Testis (tissue), 3 donors: ENCODE results near the gene MPHOSPH9. TPM values are rescaled to one million over a fixed set of nuclear protein-coding genes. Genes with fewer than 3 reads are reported as not detected.
"Not testable (repeated sequence)": the region's sequence is repeated elsewhere in the genome, so short reads cannot be mapped to it uniquely, and the experiment has no call there.

ENCODE experiments used
- DNase-seq: peaks from one replicate; pipeline ENCODE4 v3.0.0-alpha.2; 2019
- H3K27ac ChIP-seq, 2 donors: fragments of 200-600 bp; sonication (generic); one replicate each; pipeline ENCODE4 v1.5.1; 2019
- H3K27me3 ChIP-seq: fragments of 200-600 bp; sonication (generic); one replicate; pipeline ENCODE4 v1.5.1; 2019
- H3K36me3 ChIP-seq: fragments of 200-600 bp; sonication (generic); one replicate; pipeline ENCODE4 v1.5.1; 2017; ENCODE audit warnings: low read depth; ENCODE audit errors: missing control alignments
- H3K4me1 ChIP-seq: fragments of 200-600 bp; sonication (generic); one replicate; pipeline ENCODE4 v1.5.1; 2019
- H3K4me3 ChIP-seq, 2 donors: fragments of 200-600 bp; sonication (generic); one replicate each; pipeline ENCODE4 v1.5.1; 2017 to 2019
- H3K9me3 ChIP-seq: fragments of 200-600 bp; sonication (generic); one replicate; pipeline ENCODE4 v1.5.1; 2017
- POLR2A ChIP-seq: fragments of 450-650 bp; IDR thresholded peaks from one replicate; pipeline ENCODE4 v1.6.1; 2017; ENCODE audit warnings: antibody characterized with exemption, mild to moderate bottlenecking, moderate library complexity
- WGBS, 2 donors: methylation state at CpG; one replicate each; pipeline ENCODE4 v1.1.5; 2018; 5-methylcytosine and 5-hydroxymethylcytosine counted together
- intact Hi-C: fragments of 100-400 bp; cut with DNase I; formaldehyde crosslinking; loops from one replicate; pipeline ENCODE4 v1.15.1; 2023; ENCODE audit warnings: low total_unique reads
- polyA plus RNA-seq: library from polyadenylated mRNA; stranded (reverse); fragments of 350-450 nt; fragmentation: Illumina TruSeq; extraction: RNeasy Lipid Tissue Mini Kit (QIAGEN cat#74804); gene quantifications from one replicate; pipeline ENCODE4 v1.2.3, GENCODE V29; 2014; ENCODE audit warnings: low read depth, low replicate concordance; ENCODE audit not compliant: insufficient read depth
- total RNA-seq, 2 donors: library from RNA; depleted of rRNA; stranded (reverse); fragments of >200 nt; gene quantifications; one replicate each; pipeline ENCODE4 v1.2.3, GENCODE V29; 2016
- TF ChIP-seq, protein P1 (sequence below), 3 experiments: fragments of 450-650 bp in 2 of 3; fragments of 200-600 bp in 1 of 3; sonication (generic) in 1 of 3; IDR thresholded peaks; one replicate each; pipeline ENCODE4 v1.5.1; 2016 to 2019; ENCODE audit warnings: antibody characterized with exemption in 3 of 3, mild to moderate bottlenecking in 2 of 3, moderate library complexity in 1 of 3

Gene MPHOSPH9
- total and polyA plus RNA-seq, 3 donors from 2014 or later, result 28.8 to 81.1 (median 60.3) TPM

DNA sequence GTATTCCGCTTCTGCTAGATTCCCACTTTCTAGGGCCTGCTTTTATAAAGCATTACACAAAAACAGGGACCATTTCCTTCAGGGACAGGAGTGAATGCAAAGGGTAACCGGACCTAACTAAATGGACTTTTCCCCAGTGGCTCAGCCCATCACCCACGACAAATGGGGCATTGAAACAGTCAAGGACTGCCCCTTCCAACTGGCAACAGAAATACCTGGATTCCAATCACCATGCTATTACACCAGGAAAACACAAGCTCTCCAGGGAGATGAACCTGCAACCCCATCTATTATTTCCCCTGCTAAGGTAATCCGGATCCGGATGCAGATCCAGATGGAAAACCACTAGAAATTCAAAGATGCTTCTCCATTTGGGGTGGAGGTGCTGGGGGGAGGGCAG, 1.0 kb downstream of the MPHOSPH9 start:
- no peaks in the 10 kb centered on the region for H3K9me3 ChIP-seq
- DNase-seq, result no peak
- peaks cover 24% of the 10 kb centered on the region for H3K4me1 ChIP-seq
- WGBS, 2 donors, result 18 to 22% methylated on average over 5 of the region's 5 CpGs
- intact Hi-C loops, result loop anchor here (5.0 to 10.0 kb wide), 2 partner anchors 187 to 250 kb away; partner anchors contain the start of gene ARL6IP4
- H3K27ac ChIP-seq, result peak overlapping the region in 1 of 2 donors; percentile 93
- H3K4me3 ChIP-seq, result peak overlapping the region; percentile 75 to 79
- TF ChIP-seq, protein P1, sequence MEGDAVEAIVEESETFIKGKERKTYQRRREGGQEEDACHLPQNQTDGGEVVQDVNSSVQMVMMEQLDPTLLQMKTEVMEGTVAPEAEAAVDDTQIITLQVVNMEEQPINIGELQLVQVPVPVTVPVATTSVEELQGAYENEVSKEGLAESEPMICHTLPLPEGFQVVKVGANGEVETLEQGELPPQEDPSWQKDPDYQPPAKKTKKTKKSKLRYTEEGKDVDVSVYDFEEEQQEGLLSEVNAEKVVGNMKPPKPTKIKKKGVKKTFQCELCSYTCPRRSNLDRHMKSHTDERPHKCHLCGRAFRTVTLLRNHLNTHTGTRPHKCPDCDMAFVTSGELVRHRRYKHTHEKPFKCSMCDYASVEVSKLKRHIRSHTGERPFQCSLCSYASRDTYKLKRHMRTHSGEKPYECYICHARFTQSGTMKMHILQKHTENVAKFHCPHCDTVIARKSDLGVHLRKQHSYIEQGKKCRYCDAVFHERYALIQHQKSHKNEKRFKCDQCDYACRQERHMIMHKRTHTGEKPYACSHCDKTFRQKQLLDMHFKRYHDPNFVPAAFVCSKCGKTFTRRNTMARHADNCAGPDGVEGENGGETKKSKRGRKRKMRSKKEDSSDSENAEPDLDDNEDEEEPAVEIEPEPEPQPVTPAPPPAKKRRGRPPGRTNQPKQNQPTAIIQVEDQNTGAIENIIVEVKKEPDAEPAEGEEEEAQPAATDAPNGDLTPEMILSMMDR (IDR thresholded peaks at IDR 0.05), result no peak
- TF ChIP-seq POLR2A, result no peak
- no peaks in the 10 kb centered on the region for H3K27me3 ChIP-seq
- no peaks in the 10 kb centered on the region for H3K36me3 ChIP-seq

GRCh38 chr12:123229051-123229450, 3.9 kb downstream of the MPHOSPH9 start:
- no peak for TF ChIP-seq POLR2A
- H3K36me3 ChIP-seq, result no peaks in the 10 kb centered on the region
- H3K4me1 ChIP-seq, result peaks cover 15% of the 10 kb centered on the region
- no peaks in the 10 kb centered on the region for H3K27me3 ChIP-seq
- H3K27ac ChIP-seq, result no peak overlapping the region
- H3K4me3 ChIP-seq, result no peak overlapping the region
- 76 to 89% methylated on average over 3 of the region's 3 CpGs for WGBS, 2 donors
- intact Hi-C loops, result no loop called here
- DNase-seq, result no peak
- no peaks in the 10 kb centered on the region for H3K9me3 ChIP-seq

- no peaks in the 10 kb centered on the region for H3K27me3 ChIP-seq
- TF ChIP-seq, protein P1 (IDR thresholded peaks at IDR 0.05), result no peak
- TF ChIP-seq POLR2A, result no peak
- 47 to 56% methylated on average over 5 of the region's 5 CpGs for WGBS, 2 donors
- no peaks in the 10 kb centered on the region for H3K36me3 ChIP-seq
- intact Hi-C loops, result no loop called here
- H3K27ac ChIP-seq, result no peak overlapping the region
- no peak for DNase-seq
- H3K4me3 ChIP-seq, result no peak overlapping the region
- H3K4me1 ChIP-seq, result peaks cover 12% of the 10 kb centered on the region
- no peaks in the 10 kb centered on the region for H3K9me3 ChIP-seq
Measured at GRCh38 chr12:123227581-123228258, 5.2 kb downstream of the MPHOSPH9 start.

GRCh38 chr12:123225443-123225842, 7.5 kb downstream of the MPHOSPH9 start:
- no peaks in the 10 kb centered on the region for H3K27me3 ChIP-seq
- H3K36me3 ChIP-seq, result no peaks in the 10 kb centered on the region
- no peak overlapping the region for H3K27ac ChIP-seq
- DNase-seq, result no peak
- H3K9me3 ChIP-seq, result no peaks in the 10 kb centered on the region
- TF ChIP-seq, protein P1 (IDR thresholded peaks at IDR 0.05), result no peak
- TF ChIP-seq POLR2A, result no peak
- H3K4me3 ChIP-seq, result no peak overlapping the region
- H3K4me1 ChIP-seq, result peaks cover 4% of the 10 kb centered on the region
- intact Hi-C loops, result no loop called here
- WGBS, 2 donors, result 72 to 86% methylated on average over 2 of the region's 2 CpGs

DNA sequence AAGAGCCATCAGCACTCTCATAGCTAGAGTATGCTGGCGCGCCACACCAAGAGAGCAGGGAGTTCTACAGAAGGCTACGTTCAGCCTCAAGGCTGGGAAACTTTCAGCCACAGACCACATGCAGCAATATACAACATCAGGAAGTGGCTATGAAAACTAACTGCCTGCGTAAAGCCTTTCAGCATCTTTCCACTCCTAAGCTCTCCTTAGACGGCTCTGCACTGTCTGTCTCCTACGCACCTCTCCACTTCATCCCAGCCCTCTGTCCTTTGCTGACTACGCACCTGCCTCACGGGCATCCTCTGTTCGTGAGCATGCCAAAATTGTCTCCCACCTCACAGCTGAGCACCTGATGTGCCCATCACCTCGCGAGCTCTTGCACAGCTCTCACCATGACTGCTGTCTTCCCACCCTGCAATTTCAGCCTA, 9.7 kb downstream of the MPHOSPH9 start:
- intact Hi-C loops, result no loop called here
- Histone ChIP-seq H3K27ac (no peak overlapping the region), H3K36me3 (no peaks in the 10 kb centered on the region), H3K9me3 (no peaks in the 10 kb centered on the region), H3K4me1 (peaks cover 4% of the 10 kb centered on the region), H3K4me3 (no peak overlapping the region), H3K27me3 (no peaks in the 10 kb centered on the region)
- peak; percentile 23 for DNase-seq
- 86 to 87% methylated on average over 11 of the region's 11 CpGs for WGBS, 2 donors
- TF ChIP-seq POLR2A, result no peak
- TF ChIP-seq, protein P1 (IDR thresholded peaks at IDR 0.05), result no peak

GRCh38 chr12:123207815-123208214, 25.1 kb downstream of the MPHOSPH9 start:
- 96 to 99% methylated on average over 7 of the region's 7 CpGs for WGBS, 2 donors

GRCh38 chr12:123206794-123207193, 26.1 kb downstream of the MPHOSPH9 start:
- H3K27me3 ChIP-seq, H3K9me3 ChIP-seq, H3K4me3 ChIP-seq, H3K27ac ChIP-seq, H3K36me3 ChIP-seq, DNase-seq, intact Hi-C loops, H3K4me1 ChIP-seq: not testable (repeated sequence)
- WGBS, 2 donors, result 77 to 79% methylated on average over 3 of the region's 3 CpGs

More at GRCh38 chr12:123207815-123208214, 25.1 kb downstream of the MPHOSPH9 start:
- H3K36me3 ChIP-seq, DNase-seq, H3K4me1 ChIP-seq, H3K27ac ChIP-seq, intact Hi-C loops, H3K27me3 ChIP-seq, H3K4me3 ChIP-seq, H3K9me3 ChIP-seq: not testable (repeated sequence)
